ENCODE measurements around the gene TSPAN12.

- TF ChIP-seq CTCF (conservative IDR thresholded peaks at IDR 0.05 in 1 of 2, IDR thresholded peaks at IDR 0.05 in 1 of 2; ENCODE audit: extremely low read depth in 1 of 2, insufficient read depth in 1 of 2, low read depth in 1 of 2, low read length in 2 of 2) (no peak), EZH2 (IDR thresholded peaks at IDR 0.05; ENCODE audit: borderline replicate concordance, low read length) (no peak)
Measured at GRCh38 chr7:120774481-120774880, 83.5 kb downstream of the TSPAN12 start.

All from mammary epithelial cell (primary cell).